Stomach (tissue), 9 donors: ENCODE results near the gene HS6ST3. TPM values are rescaled to one million over a fixed set of nuclear protein-coding genes. Genes with fewer than 3 reads are reported as not detected.

Source experiments
- DNase-seq, 2 donors: peaks; one replicate each; pipeline versions ENCODE4 v3.0.0 to v3.0.0-alpha.2; 2013 to 2019
- H3K27ac ChIP-seq, 5 donors: fragments of 200-600 bp in 4 of 5; sonication (generic) in 4 of 5; one replicate each; pipeline ENCODE4 v1.5.1; 2013 to 2019; ENCODE audit warnings: mild to moderate bottlenecking in 1 of 5, moderate library complexity in 1 of 5
- H3K27me3 ChIP-seq, 3 donors: fragments of 200-600 bp; sonication (generic); one replicate each; pipeline ENCODE4 v1.5.1; 2017 to 2019; ENCODE audit warnings: mixed run types in 1 of 3
- H3K36me3 ChIP-seq, 4 donors: fragments of 200-600 bp; sonication (generic); 1 replicate in 3 of 4; 2 replicates in 1 of 4; pipeline ENCODE4 v1.5.1; 2016 to 2019
- H3K4me1 ChIP-seq, 4 donors: fragments of 200-600 bp; sonication (generic); one replicate each; pipeline ENCODE4 v1.5.1; 2016 to 2019
- H3K4me3 ChIP-seq, 4 donors: fragments of 200-600 bp; sonication (generic) in 3 of 4; one replicate each; pipeline ENCODE4 v1.5.1; 2016 to 2019; ENCODE audit warnings: mild to moderate bottlenecking in 1 of 4
- H3K9me3 ChIP-seq, 4 donors: fragments of 200-600 bp; sonication (generic); one replicate each; pipeline ENCODE4 v1.5.1; 2016 to 2019
- EP300 ChIP-seq: sonication (generic); formaldehyde crosslinking; IDR thresholded peaks from one replicate; pipeline ENCODE4 v1.6.1; 2017; ENCODE audit warnings: antibody characterized with exemption
- POLR2A ChIP-seq, 4 donors: fragments of 450-650 bp; IDR thresholded peaks; one replicate each; pipeline ENCODE4 v1.6.1; 2016; ENCODE audit warnings: antibody characterized with exemption in 4 of 4, control low read depth in 2 of 4, mild to moderate bottlenecking in 1 of 4, moderate library complexity in 1 of 4
- POLR2AphosphoS5 ChIP-seq, 3 donors: sonication (generic); formaldehyde crosslinking; IDR thresholded peaks; one replicate each; pipeline ENCODE4 v1.6.1; 2016; ENCODE audit warnings: antibody characterized with exemption in 3 of 3
- WGBS, 5 donors: extraction: QIAGEN DNeasy Blood & Tissue Kit in 3 of 5; methylation state at CpG; one replicate each; pipeline versions ENCODE4 v1.1.5 to v1.1.7; 2013 to 2018; 5-methylcytosine and 5-hydroxymethylcytosine counted together
- intact Hi-C: fragments of 100-400 bp; cut with DNase I; formaldehyde crosslinking; loops from one replicate; pipeline ENCODE4 v1.15.1; 2023; ENCODE audit warnings: low total_unique reads
- polyA plus RNA-seq, 3 donors: library from polyadenylated mRNA; stranded (reverse); fragments of 200-250 nt; gene quantifications; one replicate each; pipeline ENCODE4 v1.2.3, GENCODE V29; 2013
- total RNA-seq, 5 donors: library from RNA; depleted of rRNA; stranded (reverse); fragments of >200 nt; gene quantifications; one replicate each; pipeline versions ENCODE4 v1.1.0 to v1.2.3, GENCODE V29; 2014 to 2016
- TF ChIP-seq, protein P1 (sequence below), 7 experiments: fragments of 450-650 bp in 4 of 7; fragments of 200-600 bp in 3 of 7; sonication (generic) in 3 of 7; IDR thresholded peaks; one replicate each; pipeline ENCODE4 v1.5.1; 2016 to 2019; ENCODE audit warnings: antibody characterized with exemption in 7 of 7, control low read depth in 2 of 7, mild to moderate bottlenecking in 1 of 7
- donor health status: healthy with polysubstance abuse.
- donor health status: Bipolar disorder and iron deficiency.
- donor health status: healthy.

Gene HS6ST3
- total and polyA plus RNA-seq, 8 donors, result 0.15 to 4.0 (median 0.75) TPM; not detected in 1

DNA sequence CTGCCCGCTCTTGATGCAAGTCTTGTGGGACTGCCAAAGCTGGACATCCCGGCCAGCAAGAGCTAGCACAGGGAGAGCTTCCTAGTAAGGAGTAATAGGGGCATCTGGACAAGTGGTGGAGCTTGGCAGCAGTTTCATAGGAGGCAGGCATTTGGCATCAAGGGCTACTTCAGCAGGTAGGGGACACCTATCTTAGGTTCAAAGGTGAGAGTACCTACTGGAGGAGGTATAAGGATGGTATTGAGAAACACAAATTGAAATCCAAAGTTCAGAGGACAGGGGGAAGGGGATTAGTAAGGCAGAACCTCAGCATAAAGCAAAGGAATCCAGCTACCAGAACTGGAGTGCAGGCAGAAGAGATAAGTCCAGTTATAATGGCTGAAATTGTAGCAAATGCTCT lies 462.7 kb downstream of the HS6ST3 start:
- 82 to 100% (median 95%) methylated on average over 1 to 2 of the region's 2 CpGs for WGBS, 5 donors
- H3K9me3 ChIP-seq, result no peaks in the 10 kb centered on the region
- intact Hi-C loops, result no loop called here
- no peaks in the 10 kb centered on the region for H3K4me1 ChIP-seq
- no peak for DNase-seq
- no peak overlapping the region for H3K4me3 ChIP-seq
- no peaks in the 10 kb centered on the region for H3K27me3 ChIP-seq
- no peaks in the 10 kb centered on the region for H3K36me3 ChIP-seq
- TF ChIP-seq POLR2A (IDR thresholded peaks at IDR 0.05) (no peak), POLR2AphosphoS5 (IDR thresholded peaks at IDR 0.05) (no peak), EP300 (no peak)
- TF ChIP-seq, protein P1, sequence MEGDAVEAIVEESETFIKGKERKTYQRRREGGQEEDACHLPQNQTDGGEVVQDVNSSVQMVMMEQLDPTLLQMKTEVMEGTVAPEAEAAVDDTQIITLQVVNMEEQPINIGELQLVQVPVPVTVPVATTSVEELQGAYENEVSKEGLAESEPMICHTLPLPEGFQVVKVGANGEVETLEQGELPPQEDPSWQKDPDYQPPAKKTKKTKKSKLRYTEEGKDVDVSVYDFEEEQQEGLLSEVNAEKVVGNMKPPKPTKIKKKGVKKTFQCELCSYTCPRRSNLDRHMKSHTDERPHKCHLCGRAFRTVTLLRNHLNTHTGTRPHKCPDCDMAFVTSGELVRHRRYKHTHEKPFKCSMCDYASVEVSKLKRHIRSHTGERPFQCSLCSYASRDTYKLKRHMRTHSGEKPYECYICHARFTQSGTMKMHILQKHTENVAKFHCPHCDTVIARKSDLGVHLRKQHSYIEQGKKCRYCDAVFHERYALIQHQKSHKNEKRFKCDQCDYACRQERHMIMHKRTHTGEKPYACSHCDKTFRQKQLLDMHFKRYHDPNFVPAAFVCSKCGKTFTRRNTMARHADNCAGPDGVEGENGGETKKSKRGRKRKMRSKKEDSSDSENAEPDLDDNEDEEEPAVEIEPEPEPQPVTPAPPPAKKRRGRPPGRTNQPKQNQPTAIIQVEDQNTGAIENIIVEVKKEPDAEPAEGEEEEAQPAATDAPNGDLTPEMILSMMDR (IDR thresholded peaks at IDR 0.05), result no peak
- H3K27ac ChIP-seq, result no peak overlapping the region

DNA sequence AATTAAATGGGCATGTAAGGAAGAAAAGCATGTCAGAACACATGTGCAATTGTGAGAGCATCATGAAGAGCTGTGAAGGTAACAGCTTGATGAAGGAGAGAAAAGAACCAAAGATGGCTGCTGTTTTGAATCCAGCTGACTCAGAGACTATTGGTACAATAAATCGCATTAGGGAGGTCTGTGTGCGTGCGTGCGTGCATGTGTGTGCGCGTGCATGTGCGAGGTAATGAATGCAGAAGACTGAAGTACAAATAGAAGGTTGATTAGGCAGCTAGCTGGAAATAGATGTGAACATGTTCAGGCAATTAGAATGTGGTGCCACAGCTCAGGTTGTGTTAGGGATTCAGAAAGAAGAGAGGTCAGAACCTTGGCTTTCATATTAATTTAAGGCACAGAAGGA lies 463.9 kb downstream of the HS6ST3 start:
- TF ChIP-seq POLR2A (IDR thresholded peaks at IDR 0.05) (no peak), POLR2AphosphoS5 (IDR thresholded peaks at IDR 0.05) (no peak), EP300 (no peak)
- TF ChIP-seq, protein P1 (IDR thresholded peaks at IDR 0.05), result no peak
- no peaks in the 10 kb centered on the region for H3K9me3 ChIP-seq
- H3K4me1 ChIP-seq, result no peaks in the 10 kb centered on the region
- peak in 1 of 2 donors; percentile 42 for DNase-seq
- H3K27me3 ChIP-seq, result no peaks in the 10 kb centered on the region
- no peak overlapping the region for H3K27ac ChIP-seq
- H3K4me3 ChIP-seq, result no peak overlapping the region
- H3K36me3 ChIP-seq, result no peaks in the 10 kb centered on the region
- intact Hi-C loops, result no loop called here
- WGBS, 5 donors, result 88 to 97% (median 91%) methylated on average over 7 of the region's 7 CpGs

DNA sequence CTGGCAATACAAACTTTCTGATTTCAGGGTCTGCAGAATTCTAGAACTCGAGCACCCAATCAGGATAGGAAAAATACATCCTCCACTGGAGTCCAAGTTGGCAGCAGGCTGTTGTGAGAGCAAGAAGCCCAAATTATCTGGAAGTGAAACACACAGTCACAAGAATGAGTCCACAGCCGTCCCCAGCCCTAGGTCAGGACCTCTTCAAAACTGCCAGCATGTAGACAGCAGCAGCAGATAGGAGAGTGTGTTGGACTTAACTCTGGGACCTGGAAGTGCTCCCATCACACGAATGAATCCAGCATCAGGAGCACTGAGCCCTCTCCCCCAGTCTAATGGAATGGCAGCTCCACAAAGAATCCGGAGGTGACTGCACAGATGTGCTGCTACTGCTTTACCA lies 483.7 kb downstream of the HS6ST3 start:
- no peak for DNase-seq
- Histone ChIP-seq H3K27ac (no peak overlapping the region), H3K4me1 (no peaks in the 10 kb centered on the region), H3K9me3 (no peaks in the 10 kb centered on the region), H3K4me3 (no peak overlapping the region), H3K27me3 (no peaks in the 10 kb centered on the region), H3K36me3 (no peaks in the 10 kb centered on the region)
- TF ChIP-seq POLR2AphosphoS5 (IDR thresholded peaks at IDR 0.05) (no peak), EP300 (no peak), POLR2A (IDR thresholded peaks at IDR 0.05) (no peak)
- WGBS, 5 donors, result 67 to 81% (median 77%) methylated on average over 4 of the region's 4 CpGs
- intact Hi-C loops, result no loop called here

DNA sequence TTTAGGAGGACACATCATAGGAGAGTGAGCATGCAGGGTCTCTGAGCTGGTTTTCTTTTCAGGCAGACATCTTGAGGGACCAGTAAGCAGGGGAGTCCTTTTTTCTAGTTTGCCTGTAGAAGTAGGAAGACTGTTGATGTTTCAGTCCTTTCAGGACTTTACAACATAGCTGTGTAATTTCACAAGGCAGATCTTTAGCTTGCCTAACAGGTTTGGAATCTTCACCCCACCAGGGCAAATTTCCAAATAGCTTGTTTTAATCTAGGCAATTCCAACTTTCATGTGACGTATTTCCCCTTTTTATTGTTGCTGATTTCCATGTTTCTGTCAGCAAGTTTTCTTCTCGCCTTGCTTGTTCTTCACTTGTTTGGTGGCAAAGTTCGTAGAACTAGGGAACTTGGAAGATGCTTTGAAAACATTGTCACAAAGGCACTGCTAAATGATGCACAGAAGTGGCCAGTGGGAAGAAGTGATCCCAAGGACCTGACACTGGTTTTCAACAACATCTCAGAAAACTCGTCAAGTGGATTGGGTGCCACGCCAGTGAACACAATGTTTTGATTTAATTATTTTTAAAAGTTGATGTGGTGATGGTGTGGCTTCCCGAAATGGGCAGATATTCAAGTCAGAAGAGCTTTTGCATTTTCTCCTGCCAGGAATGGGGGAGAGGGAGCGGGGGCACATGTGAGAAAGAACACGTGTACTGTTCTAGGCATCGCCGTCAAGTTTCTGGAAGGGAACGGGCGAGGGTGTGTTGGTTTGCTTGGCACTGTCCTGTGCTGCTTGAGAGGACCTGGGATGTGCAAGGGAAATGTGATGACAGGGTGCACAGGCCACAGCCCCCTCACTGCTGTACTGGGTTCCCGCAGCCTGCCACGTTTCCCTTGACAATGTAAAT lies 485.8 kb downstream of the HS6ST3 start:
- no peak overlapping the region for H3K27ac ChIP-seq
- H3K4me3 ChIP-seq, result no peak overlapping the region
- WGBS, 5 donors, result 85 to 90% (median 88%) methylated on average over 14 of the region's 14 CpGs
- H3K4me1 ChIP-seq, result no peaks in the 10 kb centered on the region
- H3K27me3 ChIP-seq, result no peaks in the 10 kb centered on the region
- no peaks in the 10 kb centered on the region for H3K36me3 ChIP-seq
- H3K9me3 ChIP-seq, result no peaks in the 10 kb centered on the region
- DNase-seq, result no peak
- TF ChIP-seq EP300 (no peak), POLR2A (IDR thresholded peaks at IDR 0.05) (no peak), POLR2AphosphoS5 (IDR thresholded peaks at IDR 0.05) (no peak)
- TF ChIP-seq, protein P1 (IDR thresholded peaks at IDR 0.05), result no peak
- intact Hi-C loops, result no loop called here

DNA sequence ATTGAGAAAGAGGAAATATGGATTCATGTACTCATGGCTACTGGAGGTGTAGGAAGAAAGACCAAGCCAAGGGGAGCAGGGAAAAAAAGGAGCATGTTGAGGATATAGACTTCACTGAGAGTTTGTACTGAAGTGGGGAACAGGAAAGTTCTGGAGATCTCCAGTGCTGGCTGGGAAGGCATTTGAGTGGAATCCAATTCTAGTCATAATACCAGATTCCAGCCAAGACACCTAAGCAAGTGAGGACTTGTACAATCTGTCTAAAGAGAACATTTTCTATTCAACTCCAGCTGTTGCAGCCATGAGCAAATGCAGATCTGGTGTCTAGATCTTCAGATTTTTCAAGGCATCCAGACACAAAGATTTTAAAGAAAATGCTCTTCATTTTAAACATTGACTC lies 491.8 kb downstream of the HS6ST3 start:
- intact Hi-C loops, result no loop called here
- no peaks in the 10 kb centered on the region for H3K9me3 ChIP-seq
- H3K4me3 ChIP-seq, result no peak overlapping the region
- no peaks in the 10 kb centered on the region for H3K4me1 ChIP-seq
- H3K27ac ChIP-seq, result no peak overlapping the region
- no peaks in the 10 kb centered on the region for H3K36me3 ChIP-seq
- TF ChIP-seq POLR2A (IDR thresholded peaks at IDR 0.05), result no peak
- TF ChIP-seq EP300, result no peak
- TF ChIP-seq POLR2AphosphoS5 (IDR thresholded peaks at IDR 0.05), result no peak
- TF ChIP-seq, protein P1 (IDR thresholded peaks at IDR 0.05), result no peak
- no peaks in the 10 kb centered on the region for H3K27me3 ChIP-seq
- no peak for DNase-seq
